A549 (cell line): Measurements from ENCODE around the gene GHR. TPM values are rescaled to one million over a fixed set of nuclear protein-coding genes. Genes with fewer than 3 reads are reported as not detected.

Experiments used
- ATAC-seq, 2 experiments: fragments of 200-7000 bp in 1 of 2; fragments of >200 bp in 1 of 2; cut with Nextera tagmentation in 1 of 2; cut with Tn5 transposase in 1 of 2; 3 replicates each; pipeline versions ENCODE4 v1.8.0 to v1.9.1; 2018 to 2020; ENCODE audit warnings: mild to moderate bottlenecking in 1 of 2, moderate library complexity in 1 of 2
- CTCF ChIA-PET: fragments of 300-600 bp; sonication (Branson Sonifier 250); formaldehyde crosslinking; extraction: SDS; loops from one replicate; lab custom pipeline; 2021; ENCODE audit warnings: antibody characterized with exemption, inconsistent platforms; lab: Yijun Ruan, JAX
- POLR2A ChIA-PET: fragments of 350-600 bp; formaldehyde crosslinking; extraction: SDS; loops from one replicate; lab custom pipeline; 2021; ENCODE audit warnings: antibody characterized with exemption, inconsistent platforms; lab: Yijun Ruan, JAX
- DNase-seq, 2 experiments: peaks; one replicate each; pipeline versions ENCODE4 v3.0.0 to v3.0.0-alpha.2; 2011 to 2016; ENCODE audit warnings: low read depth in 1 of 2, low spot score in 1 of 2
- FAIRE-seq: peaks from 2 replicates; lab custom pipeline; 2011; peaks lifted over from hg19 to GRCh38; lab: Jason Lieb, UNC
- H3K27ac ChIP-seq, 2 experiments: fragments of >200 bp; sonication (Bioruptor Twin); formaldehyde crosslinking; 3 replicates each; pipeline ENCODE4 v1.5.1; 2016 to 2017
- H3K4me1 ChIP-seq: fragments of >200 bp; sonication (Bioruptor Twin); formaldehyde crosslinking; 3 replicates; pipeline ENCODE4 v1.6.1; 2016
- H3K4me2 ChIP-seq: fragments of >200 bp; sonication (Bioruptor Twin); formaldehyde crosslinking; 3 replicates; pipeline ENCODE4 v1.6.1; 2016
- H3K4me3 ChIP-seq: fragments of >200 bp; sonication (Bioruptor Twin); formaldehyde crosslinking; 3 replicates; pipeline ENCODE4 v1.5.1; 2016
- H3K9me3 ChIP-seq: fragments of >200 bp; sonication (Bioruptor Twin); formaldehyde crosslinking; 3 replicates; pipeline ENCODE4 v1.6.1; 2016
- ATOH8 ChIP-seq: fragments of 250-450 bp; sonication (Bioruptor Pico); IDR thresholded peaks from 2 replicates; pipeline ENCODE4 v1.5.0; 2020; ENCODE audit warnings: low read depth, mild to moderate bottlenecking, moderate library complexity
- BHLHE40 ChIP-seq: IDR thresholded peaks from 2 replicates; pipeline ENCODE4 v1.6.1; 2012; ENCODE audit warnings: low read depth, low read length, inconsistent platforms
- EP300 ChIP-seq, 2 experiments: fragments of >200 bp; sonication (Bioruptor Twin); formaldehyde crosslinking; IDR thresholded peaks; 2 replicates in 1 of 2; 3 replicates in 1 of 2; pipeline ENCODE4 v1.6.1; 2016 to 2017
- FOSB ChIP-seq: fragments of 250-450 bp; sonication (Bioruptor Pico); IDR thresholded peaks from 2 replicates; pipeline ENCODE4 v1.5.0; 2020; ENCODE audit warnings: mild to moderate bottlenecking, moderate library complexity
- FOXS1 ChIP-seq: fragments of 250-450 bp; sonication (Bioruptor Pico); IDR thresholded peaks from 2 replicates; pipeline ENCODE4 v1.5.0; 2020; ENCODE audit warnings: mild to moderate bottlenecking, moderate library complexity
- HOXB5 ChIP-seq: fragments of 250-450 bp; sonication (Bioruptor Pico); IDR thresholded peaks from 2 replicates; pipeline ENCODE4 v1.5.0; 2020; ENCODE audit warnings: mild to moderate bottlenecking, moderate library complexity
- JUNB ChIP-seq: fragments of >200 bp; sonication (Bioruptor Twin); formaldehyde crosslinking; IDR thresholded peaks from 2 replicates; pipeline ENCODE4 v1.6.1; 2016
- KDM1A ChIP-seq: fragments of 200-600 bp; sonication (generic); IDR thresholded peaks from 2 replicates; pipeline ENCODE4 v1.6.1; 2016; ENCODE audit warnings: low read depth, mild to moderate bottlenecking
- MAFK ChIP-seq: fragments of 450-650 bp; IDR thresholded peaks from 2 replicates; pipeline ENCODE4 v1.6.1; 2014; ENCODE audit not compliant: partially characterized antibody
- NPAS2 ChIP-seq: fragments of 250-450 bp; sonication (Bioruptor Pico); IDR thresholded peaks from 2 replicates; pipeline ENCODE4 v1.8.0; 2022; ENCODE audit warnings: mild to moderate bottlenecking, moderate library complexity, borderline replicate concordance
- RARB ChIP-seq: fragments of 250-450 bp; sonication (Bioruptor Pico); IDR thresholded peaks from 2 replicates; pipeline ENCODE4 v1.8.0; 2021; ENCODE audit warnings: mild to moderate bottlenecking, moderate library complexity
- SMC3 ChIP-seq: fragments of >200 bp; sonication (Bioruptor Twin); formaldehyde crosslinking; IDR thresholded peaks from 3 replicates; pipeline ENCODE4 v1.6.1; 2018; ENCODE audit warnings: inconsistent platforms
- WGBS: methylation state at CpG from one replicate; pipeline ENCODE4 v1.1.6; 2017; ENCODE audit errors: missing lambda C conversion rate; 5-methylcytosine and 5-hydroxymethylcytosine counted together
- polyA plus RNA-seq, 4 experiments: library from polyadenylated mRNA; depleted of rRNA in 3 of 4; stranded (reverse); fragments of >200 nt; fragmentation: RNase III in 1 of 4; extraction: RNeasy Plus Mini Kit Qiagen cat#74134 plus additional on column Dnase treatment in 1 of 4; gene quantifications; 2 replicates in 3 of 4; 3 replicates in 1 of 4; pipeline ENCODE4 v1.2.3, GENCODE V29; 2011 to 2017
- TF ChIP-seq, protein P1 (sequence below): IDR thresholded peaks from 2 replicates; pipeline ENCODE4 v1.6.1; 2012
- TF ChIP-seq, protein P2 (sequence below): fragments of 200-600 bp; sonication (generic); IDR thresholded peaks from 2 replicates; pipeline ENCODE4 v1.6.1; 2016; ENCODE audit warnings: antibody characterized with exemption, mild to moderate bottlenecking, moderate library complexity
- TF ChIP-seq, protein P3 (sequence below): fragments of 450-650 bp; IDR thresholded peaks from 2 replicates; pipeline ENCODE4 v1.6.1; 2014; ENCODE audit warnings: antibody characterized with exemption
- TF ChIP-seq, protein P4 (sequence below): fragments of 150-350 bp; IDR thresholded peaks from 2 replicates; pipeline ENCODE4 v1.6.1; 2014; ENCODE audit warnings: low read depth, mild to moderate bottlenecking, low read length
- TF ChIP-seq, protein P5 (sequence below): fragments of 250-450 bp; sonication (Bioruptor Pico); IDR thresholded peaks from 2 replicates; pipeline ENCODE4 v1.5.0; 2021; ENCODE audit warnings: mild to moderate bottlenecking, moderate library complexity, borderline replicate concordance

The GHR gene
- polyA plus RNA-seq, 2 of the 4 experiments (the other 2 are of a cell fraction) = 0.05 TPM; not detected in 1

- TF ChIP-seq, protein P1, sequence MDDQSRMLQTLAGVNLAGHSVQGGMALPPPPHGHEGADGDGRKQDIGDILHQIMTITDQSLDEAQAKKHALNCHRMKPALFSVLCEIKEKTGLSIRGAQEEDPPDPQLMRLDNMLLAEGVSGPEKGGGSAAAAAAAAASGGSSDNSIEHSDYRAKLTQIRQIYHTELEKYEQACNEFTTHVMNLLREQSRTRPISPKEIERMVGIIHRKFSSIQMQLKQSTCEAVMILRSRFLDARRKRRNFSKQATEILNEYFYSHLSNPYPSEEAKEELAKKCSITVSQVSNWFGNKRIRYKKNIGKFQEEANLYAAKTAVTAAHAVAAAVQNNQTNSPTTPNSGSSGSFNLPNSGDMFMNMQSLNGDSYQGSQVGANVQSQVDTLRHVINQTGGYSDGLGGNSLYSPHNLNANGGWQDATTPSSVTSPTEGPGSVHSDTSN = no peak
- TF ChIP-seq FOXS1 (CRISPR knock-in tag) = no peak
- TF ChIP-seq MAFK = no peak
- no peak for TF ChIP-seq EP300 (IDR thresholded peaks at IDR 0.05)
Measured at GRCh38 chr5:42668254-42668653, 245.0 kb downstream of the GHR start (continued).

DNA sequence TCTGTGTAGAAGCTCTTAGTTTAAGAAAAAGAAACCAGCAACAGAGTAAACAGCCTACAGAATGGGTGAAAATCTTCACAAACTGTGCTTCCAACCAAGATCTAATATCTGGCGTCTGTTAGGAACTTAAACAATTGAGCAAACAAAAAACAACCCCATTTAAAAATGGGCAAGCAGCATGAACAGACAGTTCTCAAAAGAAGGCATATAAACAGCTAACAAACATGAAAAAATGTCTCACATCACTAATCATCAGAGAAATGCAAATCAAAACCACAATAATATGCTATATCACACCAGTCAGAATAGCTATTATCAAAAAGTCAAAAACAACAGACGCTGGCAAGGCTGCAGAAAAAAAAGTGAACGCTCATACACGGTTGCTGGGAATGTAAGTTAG lies 249.7 kb downstream of the GHR start:
- POLR2A ChIA-PET = no interaction called here

DNA sequence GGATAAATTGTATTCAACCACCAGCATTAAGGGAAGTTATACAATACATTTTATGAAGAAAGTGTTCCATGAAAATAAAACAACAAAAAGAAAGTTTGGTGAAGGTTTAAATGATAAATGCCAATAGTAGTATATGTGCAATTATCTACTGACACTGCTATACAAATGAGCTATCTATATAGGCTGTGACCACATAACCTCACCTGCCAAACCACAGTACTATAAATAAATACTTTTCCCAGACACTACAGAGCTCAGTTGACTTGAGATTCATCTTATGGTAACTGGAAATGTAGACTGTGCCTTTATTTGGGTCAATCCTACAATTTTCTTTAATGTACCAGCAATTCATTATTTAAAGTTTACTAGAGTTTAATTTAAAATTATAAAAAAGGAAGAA lies 252.4 kb downstream of the GHR start:
- no peak overlapping the region for H3K27ac ChIP-seq
- no peaks in the 10 kb centered on the region for H3K9me3 ChIP-seq
- ChIA-PET POLR2A (no interaction called here), CTCF (no interaction called here)
- no peak overlapping the region for H3K4me3 ChIP-seq
- no peak for TF ChIP-seq BHLHE40
- TF ChIP-seq, protein P2, sequence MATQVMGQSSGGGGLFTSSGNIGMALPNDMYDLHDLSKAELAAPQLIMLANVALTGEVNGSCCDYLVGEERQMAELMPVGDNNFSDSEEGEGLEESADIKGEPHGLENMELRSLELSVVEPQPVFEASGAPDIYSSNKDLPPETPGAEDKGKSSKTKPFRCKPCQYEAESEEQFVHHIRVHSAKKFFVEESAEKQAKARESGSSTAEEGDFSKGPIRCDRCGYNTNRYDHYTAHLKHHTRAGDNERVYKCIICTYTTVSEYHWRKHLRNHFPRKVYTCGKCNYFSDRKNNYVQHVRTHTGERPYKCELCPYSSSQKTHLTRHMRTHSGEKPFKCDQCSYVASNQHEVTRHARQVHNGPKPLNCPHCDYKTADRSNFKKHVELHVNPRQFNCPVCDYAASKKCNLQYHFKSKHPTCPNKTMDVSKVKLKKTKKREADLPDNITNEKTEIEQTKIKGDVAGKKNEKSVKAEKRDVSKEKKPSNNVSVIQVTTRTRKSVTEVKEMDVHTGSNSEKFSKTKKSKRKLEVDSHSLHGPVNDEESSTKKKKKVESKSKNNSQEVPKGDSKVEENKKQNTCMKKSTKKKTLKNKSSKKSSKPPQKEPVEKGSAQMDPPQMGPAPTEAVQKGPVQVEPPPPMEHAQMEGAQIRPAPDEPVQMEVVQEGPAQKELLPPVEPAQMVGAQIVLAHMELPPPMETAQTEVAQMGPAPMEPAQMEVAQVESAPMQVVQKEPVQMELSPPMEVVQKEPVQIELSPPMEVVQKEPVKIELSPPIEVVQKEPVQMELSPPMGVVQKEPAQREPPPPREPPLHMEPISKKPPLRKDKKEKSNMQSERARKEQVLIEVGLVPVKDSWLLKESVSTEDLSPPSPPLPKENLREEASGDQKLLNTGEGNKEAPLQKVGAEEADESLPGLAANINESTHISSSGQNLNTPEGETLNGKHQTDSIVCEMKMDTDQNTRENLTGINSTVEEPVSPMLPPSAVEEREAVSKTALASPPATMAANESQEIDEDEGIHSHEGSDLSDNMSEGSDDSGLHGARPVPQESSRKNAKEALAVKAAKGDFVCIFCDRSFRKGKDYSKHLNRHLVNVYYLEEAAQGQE = no peak
- TF ChIP-seq MAFK = no peak
- TF ChIP-seq FOSB (CRISPR knock-in tag) = no peak
- H3K4me1 ChIP-seq = no peaks in the 10 kb centered on the region
- H3K4me2 ChIP-seq = no peak overlapping the region
- DNase-seq = no peak
- peak; percentile 13 for FAIRE-seq
- ATAC-seq = no peak

More for the DNA sequence above, 249.7 kb downstream of the GHR start:
- CTCF ChIA-PET = no interaction called here
- H3K4me3 ChIP-seq = no peak overlapping the region
- H3K27ac ChIP-seq = no peak overlapping the region
- H3K4me1 ChIP-seq = no peaks in the 10 kb centered on the region
- H3K9me3 ChIP-seq = no peaks in the 10 kb centered on the region
- TF ChIP-seq, protein P3, sequence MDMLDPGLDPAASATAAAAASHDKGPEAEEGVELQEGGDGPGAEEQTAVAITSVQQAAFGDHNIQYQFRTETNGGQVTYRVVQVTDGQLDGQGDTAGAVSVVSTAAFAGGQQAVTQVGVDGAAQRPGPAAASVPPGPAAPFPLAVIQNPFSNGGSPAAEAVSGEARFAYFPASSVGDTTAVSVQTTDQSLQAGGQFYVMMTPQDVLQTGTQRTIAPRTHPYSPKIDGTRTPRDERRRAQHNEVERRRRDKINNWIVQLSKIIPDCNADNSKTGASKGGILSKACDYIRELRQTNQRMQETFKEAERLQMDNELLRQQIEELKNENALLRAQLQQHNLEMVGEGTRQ = no peak
- TF ChIP-seq BHLHE40 (no peak), SMC3 (no peak), ATOH8 (CRISPR knock-in tag) (no peak), JUNB (no peak), RARB (CRISPR knock-in tag) (no peak), KDM1A (no peak), NPAS2 (CRISPR knock-in tag) (no peak), HOXB5 (CRISPR knock-in tag) (no peak)
- TF ChIP-seq, protein P4, sequence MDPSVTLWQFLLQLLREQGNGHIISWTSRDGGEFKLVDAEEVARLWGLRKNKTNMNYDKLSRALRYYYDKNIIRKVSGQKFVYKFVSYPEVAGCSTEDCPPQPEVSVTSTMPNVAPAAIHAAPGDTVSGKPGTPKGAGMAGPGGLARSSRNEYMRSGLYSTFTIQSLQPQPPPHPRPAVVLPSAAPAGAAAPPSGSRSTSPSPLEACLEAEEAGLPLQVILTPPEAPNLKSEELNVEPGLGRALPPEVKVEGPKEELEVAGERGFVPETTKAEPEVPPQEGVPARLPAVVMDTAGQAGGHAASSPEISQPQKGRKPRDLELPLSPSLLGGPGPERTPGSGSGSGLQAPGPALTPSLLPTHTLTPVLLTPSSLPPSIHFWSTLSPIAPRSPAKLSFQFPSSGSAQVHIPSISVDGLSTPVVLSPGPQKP = no peak
- TF ChIP-seq, protein P5, sequence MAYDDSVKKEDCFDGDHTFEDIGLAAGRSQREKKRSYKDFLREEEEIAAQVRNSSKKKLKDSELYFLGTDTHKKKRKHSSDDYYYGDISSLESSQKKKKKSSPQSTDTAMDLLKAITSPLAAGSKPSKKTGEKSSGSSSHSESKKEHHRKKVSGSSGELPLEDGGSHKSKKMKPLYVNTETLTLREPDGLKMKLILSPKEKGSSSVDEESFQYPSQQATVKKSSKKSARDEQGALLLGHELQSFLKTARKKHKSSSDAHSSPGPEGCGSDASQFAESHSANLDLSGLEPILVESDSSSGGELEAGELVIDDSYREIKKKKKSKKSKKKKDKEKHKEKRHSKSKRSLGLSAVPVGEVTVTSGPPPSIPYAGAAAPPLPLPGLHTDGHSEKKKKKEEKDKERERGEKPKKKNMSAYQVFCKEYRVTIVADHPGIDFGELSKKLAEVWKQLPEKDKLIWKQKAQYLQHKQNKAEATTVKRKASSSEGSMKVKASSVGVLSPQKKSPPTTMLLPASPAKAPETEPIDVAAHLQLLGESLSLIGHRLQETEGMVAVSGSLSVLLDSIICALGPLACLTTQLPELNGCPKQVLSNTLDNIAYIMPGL = no peak
- 12% methylated on average over 4 of the region's 4 CpGs for WGBS
- ATAC-seq (no peak), FAIRE-seq (no peak), DNase-seq (no peak)
- H3K4me2 ChIP-seq = no peak overlapping the region
